Measurements from ENCODE around the gene SLC25A44. TPM values are rescaled to one million over a fixed set of nuclear protein-coding genes. Genes with fewer than 3 reads are reported as not detected.
"Not testable (repeated sequence)": the region's sequence is repeated elsewhere in the genome, so short reads cannot be mapped to it uniquely, and the experiment has no call there.

Gene SLC25A44
- total RNA-seq, 1 donor from 2014 or later, result 15.3 TPM

DNA sequence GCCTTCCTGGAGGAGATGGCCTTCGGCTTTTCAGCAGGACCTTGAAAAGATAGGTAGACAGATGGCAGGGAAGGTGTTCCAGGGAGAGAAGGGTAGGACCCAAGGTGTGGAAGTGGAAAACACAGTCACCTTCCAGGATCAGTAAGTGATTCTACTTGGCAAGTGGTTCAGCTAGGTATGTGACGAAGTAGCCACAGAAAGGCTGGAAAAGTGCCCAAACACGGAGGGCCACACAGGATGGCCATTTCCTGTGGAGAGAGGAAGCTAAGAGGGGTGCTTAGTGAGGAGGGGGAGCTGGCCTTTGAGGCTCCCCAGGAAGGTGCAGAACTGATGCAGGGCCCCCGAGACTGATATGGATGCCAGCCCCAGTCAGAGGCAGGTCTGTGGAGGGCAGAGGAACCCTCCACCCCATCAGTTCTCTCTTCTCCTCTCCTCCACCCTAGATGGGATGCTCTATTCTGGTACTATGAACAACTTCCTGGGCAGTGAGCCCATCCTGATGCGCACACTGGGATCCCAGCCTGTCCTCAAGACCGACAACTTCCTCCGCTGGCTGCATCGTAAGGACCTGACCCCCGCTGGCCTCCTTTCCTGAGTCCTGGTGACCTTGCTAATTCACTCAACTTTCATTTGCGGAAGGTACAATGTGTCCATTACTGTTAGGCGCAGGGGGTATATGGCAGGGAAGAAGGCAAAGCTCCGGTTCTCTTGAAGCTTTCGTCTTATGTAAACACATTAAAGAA, 33.7 kb upstream of the SLC25A44 start:
- DNase-seq (peak; percentile 65), ATAC-seq (peak; percentile 61)
- intact Hi-C loops (cut with micrococcal nuclease), result no loop called here

DNA sequence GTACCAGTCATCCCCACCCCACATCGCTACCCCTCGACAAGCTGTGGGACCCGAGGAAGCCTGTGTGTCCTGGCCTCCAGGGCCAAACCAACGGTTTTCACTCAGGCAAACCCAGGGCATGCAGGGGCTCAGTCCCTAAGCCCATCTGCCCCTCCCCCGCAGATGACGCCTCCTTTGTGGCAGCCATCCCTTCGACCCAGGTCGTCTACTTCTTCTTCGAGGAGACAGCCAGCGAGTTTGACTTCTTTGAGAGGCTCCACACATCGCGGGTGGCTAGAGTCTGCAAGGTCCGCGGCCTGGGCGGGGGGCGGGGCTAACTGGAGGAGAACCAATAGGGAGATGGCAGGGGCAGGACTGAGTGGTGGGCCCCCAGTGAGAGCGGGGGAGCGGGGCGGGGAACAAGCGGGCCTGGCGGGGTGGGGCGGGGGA, 33.1 kb upstream of the SLC25A44 start:
- intact Hi-C loops (cut with micrococcal nuclease), result no loop called here
- ATAC-seq (peak; percentile 89), DNase-seq (peak; percentile 92)

DNA sequence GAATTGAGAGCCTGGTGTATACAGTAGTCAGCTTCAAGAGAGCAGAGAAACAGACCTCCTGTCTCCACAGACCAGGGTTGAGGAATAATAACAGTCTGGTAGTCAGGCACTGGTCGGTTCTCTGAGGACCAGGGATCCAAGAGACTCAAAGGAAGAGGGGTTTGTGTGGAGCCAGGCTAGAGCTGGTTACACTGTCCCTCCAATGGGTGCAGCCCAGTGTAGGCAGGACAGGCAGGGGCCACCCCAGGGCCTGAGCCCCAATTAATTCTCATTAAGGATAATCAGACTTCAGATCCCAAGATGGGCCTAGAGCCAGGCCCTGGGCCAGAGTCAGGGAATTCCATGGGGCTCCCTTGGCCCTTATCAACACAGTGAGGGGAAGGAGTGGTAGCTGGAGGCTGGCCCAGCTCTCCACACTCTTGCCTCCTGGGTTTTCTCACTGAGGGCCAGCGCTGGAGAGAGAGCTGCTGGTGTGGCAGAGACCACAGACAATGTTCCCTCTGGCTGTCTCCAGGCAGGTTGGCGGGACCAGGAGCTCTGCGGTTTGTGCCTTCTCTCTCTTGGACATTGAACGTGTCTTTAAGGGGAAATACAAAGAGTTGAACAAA, 31.4 kb upstream of the SLC25A44 start:
- intact Hi-C loops (cut with micrococcal nuclease), result no loop called here
- DNase-seq, result peak; percentile 64
- peak; percentile 63 for ATAC-seq

DNA sequence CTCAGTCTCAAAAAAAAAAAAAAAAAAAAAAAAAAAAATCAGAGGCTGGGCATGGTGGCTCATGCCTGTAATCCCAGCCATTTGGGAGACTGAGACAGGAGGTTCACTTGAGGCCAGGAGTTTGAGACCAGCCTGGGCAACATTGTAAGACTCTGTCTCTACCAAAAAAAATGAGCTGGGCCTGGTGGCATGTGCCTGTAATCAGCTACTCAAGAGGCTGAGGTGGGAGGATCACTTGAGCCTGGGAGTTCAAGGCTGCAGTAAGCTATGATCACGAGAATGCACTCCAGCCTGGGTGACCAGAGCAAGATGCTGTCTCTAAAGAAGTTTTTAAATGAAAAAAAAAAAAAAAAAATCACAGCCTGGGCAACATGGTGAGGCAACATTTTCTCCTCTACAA, 30.2 kb upstream of the SLC25A44 start:
- intact Hi-C loops (cut with micrococcal nuclease), result no loop called here
- no peak for DNase-seq
- ATAC-seq, result no peak

DNA sequence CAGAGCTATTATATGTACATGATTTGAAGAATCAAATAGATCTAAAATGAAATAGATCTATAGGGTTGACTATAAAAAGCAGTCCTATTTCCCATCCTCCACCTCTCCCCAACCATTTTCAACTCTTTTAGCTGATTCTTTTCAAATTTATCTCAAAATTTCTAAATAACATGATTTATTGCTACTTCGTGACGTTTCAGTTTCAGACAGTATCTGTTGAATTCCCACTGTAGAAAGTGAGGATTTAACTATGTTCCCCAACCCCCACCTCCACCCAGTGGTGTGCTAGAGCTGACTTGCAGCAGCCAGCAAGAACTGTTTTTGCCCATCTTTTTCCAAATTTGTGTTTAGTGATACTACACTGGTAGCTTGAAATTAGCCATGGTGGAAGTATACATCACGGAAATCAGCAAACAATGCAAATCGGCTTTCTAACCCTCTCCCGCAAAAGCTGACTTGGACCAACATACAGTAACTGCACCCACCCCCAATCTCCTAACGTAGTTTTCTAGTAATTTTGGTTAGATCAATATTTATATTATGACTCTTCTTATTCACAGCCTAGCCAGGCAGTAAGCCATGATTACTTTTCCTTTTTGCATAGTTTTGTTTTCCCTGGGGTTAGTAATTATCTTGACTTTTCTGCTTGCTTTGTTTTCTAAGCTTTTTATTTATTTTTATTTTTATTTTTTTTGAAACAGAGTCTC, 29.6 kb upstream of the SLC25A44 start:
- intact Hi-C loops (cut with micrococcal nuclease), result no loop called here

DNA sequence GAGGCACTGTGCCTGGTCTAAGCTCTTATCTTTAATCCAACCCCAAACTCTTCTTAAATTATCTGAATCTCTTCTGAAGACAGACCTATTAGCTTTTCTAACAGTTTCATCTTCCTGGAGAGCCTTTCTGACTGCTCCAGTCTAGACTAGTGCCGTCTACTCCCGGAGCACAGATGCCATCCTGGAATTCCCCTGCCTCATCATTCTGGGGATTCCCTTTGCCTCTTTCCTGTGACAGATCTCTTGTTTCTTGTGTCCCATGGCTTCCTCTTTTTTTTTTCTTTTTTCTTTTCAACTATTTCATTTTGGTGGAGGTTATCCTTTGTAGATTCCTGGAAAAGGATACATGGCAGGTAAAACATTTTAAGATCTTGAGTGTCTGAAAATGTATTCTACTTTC, 28.8 kb upstream of the SLC25A44 start:
- no peak for ATAC-seq
- DNase-seq, result no peak
- intact Hi-C loops (cut with micrococcal nuclease), result no loop called here

More for the DNA sequence above, 29.6 kb upstream of the SLC25A44 start:
- DNase-seq (no peak), ATAC-seq (no peak)

DNA sequence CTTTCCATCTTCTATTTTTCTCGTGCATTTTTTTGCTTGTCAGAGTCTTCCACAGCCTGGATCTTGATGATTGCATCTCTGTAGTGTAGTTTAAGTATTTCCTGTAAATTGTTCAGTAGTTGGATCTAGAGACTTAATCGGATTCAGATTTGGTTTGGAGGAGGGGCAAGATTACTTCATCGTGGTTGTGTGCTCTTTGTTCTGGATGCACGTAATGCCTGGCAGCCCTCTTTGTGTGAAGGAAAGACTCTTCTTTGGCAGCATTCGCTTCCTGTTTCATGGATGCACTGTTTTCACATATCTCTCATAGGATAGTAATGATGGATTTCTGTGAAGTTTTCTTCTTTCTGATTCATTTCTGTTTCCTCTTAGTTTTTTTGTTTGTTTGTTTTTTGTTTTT, 26.4 kb upstream of the SLC25A44 start:
- intact Hi-C loops (cut with micrococcal nuclease), result no loop called here
- no peak for ATAC-seq
- DNase-seq, result no peak

DNA sequence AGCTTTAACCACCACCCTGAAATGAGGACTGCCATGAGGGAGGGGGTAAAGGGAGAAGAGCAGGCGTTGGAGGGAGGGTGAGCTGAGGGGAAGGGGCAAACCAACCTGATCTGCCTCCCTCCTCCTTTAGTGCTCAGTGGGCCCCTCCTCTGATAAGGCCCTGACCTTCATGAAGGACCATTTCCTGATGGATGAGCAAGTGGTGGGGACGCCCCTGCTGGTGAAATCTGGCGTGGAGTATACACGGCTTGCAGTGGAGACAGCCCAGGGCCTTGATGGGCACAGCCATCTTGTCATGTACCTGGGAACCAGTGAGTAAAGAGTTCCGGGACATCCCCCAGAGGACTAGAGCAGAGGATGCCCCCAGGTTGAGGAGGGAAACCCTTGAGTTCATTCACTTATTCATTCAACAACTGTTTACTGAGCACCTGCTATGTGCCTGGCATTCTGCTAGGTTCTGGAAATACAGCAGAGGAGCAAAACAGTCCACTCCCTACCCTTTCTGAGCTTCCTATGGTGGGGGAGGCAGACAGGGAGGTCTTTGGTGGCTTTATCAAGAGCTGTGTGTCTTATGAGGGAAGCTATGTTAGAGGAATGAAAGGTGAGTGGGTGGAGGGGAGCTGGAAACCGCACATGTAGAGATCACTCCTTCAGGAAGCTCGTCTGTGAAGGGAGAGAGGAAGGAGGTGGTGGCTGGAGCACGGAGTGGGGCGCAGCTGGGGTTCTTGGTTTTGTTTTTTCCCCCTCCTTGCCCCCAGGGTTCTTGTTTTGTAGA, 21.0 kb upstream of the SLC25A44 start:
- ATAC-seq (no peak), DNase-seq (no peak)
- intact Hi-C loops (cut with micrococcal nuclease), result no loop called here

DNA sequence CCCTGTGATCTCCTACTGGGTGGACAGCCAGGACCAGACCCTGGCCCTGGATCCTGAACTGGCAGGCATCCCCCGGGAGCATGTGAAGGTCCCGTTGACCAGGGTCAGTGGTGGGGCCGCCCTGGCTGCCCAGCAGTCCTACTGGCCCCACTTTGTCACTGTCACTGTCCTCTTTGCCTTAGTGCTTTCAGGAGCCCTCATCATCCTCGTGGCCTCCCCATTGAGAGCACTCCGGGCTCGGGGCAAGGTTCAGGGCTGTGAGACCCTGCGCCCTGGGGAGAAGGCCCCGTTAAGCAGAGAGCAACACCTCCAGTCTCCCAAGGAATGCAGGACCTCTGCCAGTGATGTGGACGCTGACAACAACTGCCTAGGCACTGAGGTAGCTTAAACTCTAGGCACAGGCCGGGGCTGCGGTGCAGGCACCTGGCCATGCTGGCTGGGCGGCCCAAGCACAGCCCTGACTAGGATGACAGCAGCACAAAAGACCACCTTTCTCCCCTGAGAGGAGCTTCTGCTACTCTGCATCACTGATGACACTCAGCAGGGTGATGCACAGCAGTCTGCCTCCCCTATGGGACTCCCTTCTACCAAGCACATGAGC, 17.2 kb upstream of the SLC25A44 start:
- intact Hi-C loops (cut with micrococcal nuclease), result no loop called here
- no peak for ATAC-seq

DNA sequence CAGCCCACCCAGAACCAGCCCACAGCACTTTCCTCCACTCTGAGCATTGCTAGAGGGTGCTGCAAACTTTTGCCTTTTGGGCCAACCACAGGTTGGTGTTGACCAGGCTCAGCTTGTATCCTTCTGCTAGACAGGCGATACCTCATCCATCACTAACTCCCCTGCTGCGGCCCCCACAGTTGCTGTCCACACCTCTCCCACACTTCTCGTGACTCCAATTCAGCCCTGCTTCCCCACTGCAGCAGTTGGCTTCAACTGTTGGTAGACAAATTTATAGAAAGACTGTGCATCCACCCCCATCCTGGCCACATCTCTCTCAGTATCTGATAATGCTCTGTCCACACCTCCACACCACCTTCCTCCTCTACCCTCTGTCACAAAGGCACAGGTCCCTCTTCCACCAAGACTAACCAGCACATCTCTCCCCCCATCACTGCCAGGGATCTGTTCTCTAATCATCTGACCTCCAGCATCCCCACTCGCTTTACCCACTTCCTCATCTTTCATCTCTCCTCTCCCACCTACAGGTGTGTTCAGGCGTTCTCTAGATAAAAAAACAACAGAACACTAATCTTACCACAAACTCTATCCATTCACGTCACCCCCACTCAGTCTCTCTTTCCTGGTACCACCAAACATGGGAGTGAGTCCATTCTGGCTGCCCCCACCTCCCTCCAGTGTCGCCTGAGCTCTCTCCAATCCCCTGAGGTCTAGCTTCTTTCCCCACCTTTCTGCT, 15.8 kb upstream of the SLC25A44 start:
- DNase-seq (no peak), ATAC-seq (no peak)
- intact Hi-C loops (cut with micrococcal nuclease), result no loop called here

More for the DNA sequence above, 17.2 kb upstream of the SLC25A44 start:
- DNase-seq, result no peak

DNA sequence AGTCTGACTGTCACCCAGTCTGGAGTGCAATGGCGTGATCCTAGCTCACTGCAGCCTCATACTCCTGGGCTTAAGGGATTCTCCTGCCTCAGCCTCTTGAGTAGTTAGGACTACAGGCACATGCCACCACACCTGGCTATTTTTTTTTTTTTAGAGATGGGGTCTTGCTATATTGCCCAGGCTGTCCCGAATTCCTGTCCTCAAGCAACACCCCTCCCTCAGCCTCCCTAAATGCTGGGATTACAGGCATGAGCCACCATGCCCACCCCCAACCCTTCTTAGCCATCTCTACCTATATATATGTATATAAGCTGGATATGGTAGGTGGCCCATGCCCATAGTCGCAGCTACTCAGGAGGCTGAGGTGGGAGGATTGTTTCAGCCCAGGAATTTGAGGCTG, 13.4 kb upstream of the SLC25A44 start:
- DNase-seq (no peak), ATAC-seq (no peak)
- intact Hi-C loops (cut with micrococcal nuclease), result no loop called here

DNA sequence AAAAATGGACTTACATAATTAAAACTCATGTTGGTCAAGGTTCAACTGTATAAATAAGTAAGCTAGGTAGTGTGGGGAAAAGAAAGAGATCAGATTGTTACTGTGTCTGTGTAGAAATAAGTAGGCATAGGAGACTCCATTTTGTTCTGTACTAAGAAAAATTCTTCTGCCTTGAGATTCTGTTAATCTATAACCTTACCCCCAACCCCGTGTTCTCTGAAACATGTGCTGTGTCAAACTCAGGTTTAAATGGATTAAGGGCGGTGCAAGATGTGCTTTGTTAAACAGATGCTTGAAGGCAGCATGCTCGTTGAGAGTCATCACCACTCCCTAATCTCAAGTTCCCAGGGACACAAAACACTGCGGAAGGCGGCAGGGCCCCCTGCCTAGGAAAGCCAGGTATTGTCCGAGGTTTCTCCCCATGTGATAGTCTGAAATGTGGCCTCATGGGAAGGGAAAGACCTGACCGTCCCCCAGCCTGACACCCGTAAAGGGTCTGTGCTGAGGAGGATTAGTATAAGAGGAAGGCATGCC, 12.4 kb upstream of the SLC25A44 start:
- ATAC-seq; DNase-seq; intact Hi-C loops (cut with micrococcal nuclease): not testable (repeated sequence)

DNA sequence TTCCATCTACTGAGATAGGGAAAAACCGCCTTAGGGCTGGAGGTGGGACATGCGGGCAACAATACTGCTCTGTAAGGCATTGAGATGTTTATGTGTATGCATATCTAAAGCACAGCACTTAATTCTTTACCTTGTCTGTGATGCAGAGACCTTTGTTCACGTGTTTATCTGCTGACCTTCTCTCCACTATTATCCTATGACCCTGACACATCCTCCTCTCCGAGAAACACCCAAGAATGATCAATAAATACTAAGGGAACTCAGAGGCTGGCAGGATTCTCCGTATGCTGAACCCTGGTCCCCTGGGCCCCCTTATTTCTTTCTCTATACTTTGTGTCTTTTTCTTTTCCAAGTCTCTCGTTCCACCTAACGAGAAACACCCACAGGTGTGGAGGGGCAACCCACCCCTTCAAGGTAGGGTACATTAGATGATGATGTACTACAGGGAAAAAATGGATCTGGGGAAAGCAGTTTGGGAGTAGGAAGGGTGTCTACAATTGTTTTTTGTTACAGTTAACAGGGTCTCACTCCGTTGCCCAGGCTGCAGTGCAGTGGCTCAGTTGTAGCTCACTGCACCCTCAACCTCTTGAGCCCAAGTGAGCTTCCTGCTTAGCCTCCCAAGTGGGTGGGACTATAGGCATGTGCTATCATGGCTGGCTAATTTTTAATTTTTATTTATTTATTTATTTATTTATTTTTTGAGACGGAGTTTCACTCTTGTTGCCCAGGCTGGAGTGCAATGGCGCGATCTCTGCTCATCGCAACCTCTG, 11.7 kb upstream of the SLC25A44 start:
- ATAC-seq; DNase-seq; intact Hi-C loops (cut with micrococcal nuclease): not testable (repeated sequence)

DNA sequence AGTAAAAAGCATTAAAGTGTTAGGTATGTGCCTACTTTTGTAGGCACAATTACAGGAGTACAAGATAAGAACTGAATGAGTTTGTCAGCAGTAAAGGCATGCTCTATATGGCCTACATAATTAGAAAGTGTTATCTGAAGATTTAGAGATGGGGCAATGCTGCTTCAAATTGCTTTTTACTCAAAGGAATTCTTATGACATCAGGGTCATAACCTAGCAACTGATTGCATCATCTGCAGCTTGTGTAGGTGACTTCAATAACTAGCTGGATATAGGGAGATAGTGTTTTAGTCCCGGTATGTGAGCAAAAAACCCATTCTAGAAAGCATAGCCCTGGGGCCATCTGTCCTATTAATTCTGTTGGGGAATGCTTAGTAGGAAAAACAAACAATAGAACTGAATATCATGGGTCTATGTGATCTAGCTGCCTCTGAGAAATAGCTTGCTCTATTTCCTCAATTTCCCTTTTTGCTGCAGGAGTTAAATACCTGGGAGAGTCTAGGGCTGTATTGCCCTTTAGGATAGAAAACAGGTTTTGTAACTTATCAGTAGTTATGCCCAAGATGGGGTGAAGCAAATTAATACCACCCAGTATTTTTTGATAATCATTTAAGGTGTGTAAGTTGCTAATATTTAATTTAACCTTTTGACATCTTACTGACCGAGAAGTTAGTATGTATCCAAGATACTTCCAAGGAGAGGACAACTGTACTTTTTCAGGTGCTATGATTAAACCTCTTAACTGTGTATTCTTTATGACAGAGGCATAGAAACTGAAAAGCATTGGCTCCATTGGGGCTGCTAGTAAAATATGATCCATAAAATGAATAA, 7.3 kb upstream of the SLC25A44 start:
- intact Hi-C loops (cut with micrococcal nuclease); ATAC-seq; DNase-seq: not testable (repeated sequence)

DNA sequence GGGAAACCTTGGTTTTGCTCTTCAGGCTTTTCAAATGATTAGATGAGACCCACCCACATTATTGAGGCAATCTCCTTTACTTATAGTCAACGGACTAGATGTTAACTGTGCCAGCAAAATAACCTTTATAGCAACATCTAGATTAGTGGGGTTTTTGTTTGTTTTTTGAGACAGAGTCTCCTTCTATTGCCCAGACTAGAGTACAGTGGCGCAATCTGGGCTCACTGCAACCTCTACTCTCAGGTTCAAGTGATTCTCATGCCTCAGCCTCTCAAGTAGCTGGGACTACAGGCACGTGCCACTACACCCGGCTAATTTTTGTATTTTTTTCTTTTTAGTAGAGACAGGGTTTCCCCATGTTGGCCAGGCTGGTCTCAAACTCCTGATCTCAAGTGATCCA, 3.6 kb upstream of the SLC25A44 start:
- intact Hi-C loops (cut with micrococcal nuclease); ATAC-seq; DNase-seq: not testable (repeated sequence)

DNA sequence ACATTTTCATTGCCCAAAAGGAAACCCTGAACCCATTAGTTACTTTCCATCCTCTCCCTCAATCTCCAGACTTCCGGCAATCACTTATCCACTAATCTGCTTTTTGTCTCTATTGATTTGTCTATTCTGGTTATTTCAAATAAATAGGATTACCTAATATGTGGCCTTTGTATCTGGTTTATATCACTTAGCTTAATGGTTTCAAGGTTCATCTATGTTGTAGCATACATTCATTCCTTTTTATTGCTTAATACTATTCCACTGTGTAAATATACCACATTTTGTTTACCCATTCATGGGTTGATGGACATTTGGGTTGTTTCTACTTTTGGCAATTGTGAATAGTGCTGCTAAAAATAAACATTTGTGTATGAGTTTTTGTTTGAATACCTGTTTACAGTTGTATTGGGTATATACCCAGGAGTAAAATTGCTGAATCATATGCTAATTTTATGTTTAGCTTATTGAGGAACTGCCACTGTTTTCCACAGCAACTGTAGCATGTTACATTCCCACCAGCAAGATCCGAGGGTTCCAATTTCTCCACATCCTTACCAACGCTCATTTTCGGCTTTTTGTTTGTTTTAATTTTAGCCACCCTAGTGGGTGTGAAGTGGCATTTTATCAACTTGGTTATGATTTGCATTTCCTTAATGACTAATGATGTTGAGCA, 2.5 kb upstream of the SLC25A44 start:
- DNase-seq (no peak), ATAC-seq (no peak)
- intact Hi-C loops (cut with micrococcal nuclease), result no loop called here

Measured in left ventricle myocardium superior (tissue), 1 donor.